GM18909 (cell line): ENCODE data around the gene AIFM1.
"Not testable (repeated sequence)": the region's sequence is repeated elsewhere in the genome, so short reads cannot be mapped to it uniquely, and the experiment has no call there.

ENCODE experiments used
- ATAC-seq: cut with Tn5 transposase; IDR thresholded peaks from one replicate; pipeline ENCODE4 v1.9.1; 2021; ENCODE audit warnings: mild to moderate bottlenecking; ENCODE audit not compliant: unreplicated experiment, poor library complexity

AIFM1 gene

DNA sequence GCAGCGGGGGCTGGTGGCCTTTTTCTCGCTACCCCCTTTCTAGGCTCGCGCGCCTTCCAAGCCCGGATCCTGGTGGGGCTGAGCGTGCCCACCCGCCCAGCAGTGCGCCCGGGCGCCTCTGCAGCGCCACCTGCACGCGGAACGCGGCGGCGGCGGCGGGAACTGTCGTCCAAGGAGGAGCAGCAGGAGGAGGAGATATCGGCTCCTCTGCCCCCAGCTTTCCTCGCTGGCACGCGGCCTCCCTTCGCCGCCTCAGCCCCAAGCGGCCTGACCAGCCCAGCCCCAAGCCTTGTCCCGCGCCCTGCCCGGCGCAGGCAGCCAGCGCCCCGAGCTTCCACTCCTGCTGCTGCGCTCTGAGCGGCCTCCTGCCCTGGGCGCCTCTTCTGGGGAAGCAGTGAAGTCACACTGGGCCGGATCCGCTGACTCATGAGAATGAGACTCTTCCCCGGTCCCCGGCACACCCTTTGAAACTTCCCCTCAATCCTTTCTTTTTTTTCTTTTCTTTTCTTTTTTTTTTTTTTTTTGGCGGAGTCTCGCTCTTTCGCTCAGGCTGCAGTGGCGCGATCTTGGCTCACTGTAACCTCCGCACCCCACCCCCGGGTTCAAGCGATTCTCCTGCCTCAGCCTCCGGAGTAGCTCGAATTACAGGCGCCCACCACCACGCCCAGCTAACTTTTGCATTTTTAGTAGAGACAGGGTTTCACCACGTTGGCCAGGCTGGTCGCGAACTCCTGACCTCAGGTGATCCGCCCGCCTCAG, 44.7 kb downstream of the AIFM1 start:
- peak; percentile 66 for ATAC-seq

DNA sequence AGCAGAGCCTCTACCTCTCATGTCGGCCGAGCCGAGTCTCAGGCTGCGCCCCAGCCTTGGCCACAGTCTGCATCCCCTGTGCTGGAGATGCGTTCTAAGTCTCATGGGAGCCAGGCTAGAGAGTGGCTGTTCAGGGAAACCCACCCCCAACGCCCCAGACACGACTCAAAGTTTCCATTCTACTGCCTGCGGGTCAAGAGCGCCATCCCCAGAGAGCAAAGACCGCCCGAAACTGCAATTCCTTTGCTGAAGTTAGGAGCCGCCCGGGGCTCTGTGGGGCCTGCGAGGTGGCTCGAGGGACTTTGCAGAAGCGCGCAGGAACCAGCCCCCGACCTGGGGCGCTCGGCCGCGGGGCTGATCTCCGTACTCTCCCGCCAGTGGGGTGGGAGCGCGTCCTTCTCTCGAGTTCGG, 45.3 kb downstream of the AIFM1 start:
- ATAC-seq = peak; percentile 37

DNA sequence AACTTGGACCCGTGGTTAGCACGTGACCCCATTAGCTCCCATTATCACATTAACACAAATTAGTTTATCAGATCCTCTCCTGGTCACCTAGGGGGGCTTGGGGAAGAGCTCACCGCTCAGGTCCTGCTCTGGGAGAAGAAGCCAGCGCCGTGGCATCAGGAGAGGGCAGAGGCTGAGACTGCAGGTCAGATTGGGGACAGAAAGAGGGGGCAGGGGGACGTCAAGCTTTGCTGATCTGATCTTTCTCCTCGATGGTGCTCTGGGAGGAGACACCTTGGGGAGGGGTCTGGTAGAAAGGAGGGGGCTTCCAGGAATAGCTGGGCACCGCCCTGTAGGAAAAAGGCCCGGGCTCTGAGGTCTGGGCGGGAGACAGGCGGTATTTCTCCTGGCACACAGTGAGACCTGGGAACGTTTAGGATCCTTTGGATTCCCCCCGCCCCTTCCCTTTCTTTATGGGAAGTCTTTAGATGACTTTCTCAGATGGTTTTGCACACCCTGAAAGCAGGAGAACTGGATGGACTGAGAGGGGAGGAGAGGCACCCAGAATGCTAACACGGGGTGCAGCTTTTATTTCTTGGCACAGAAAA, 46.2 kb downstream of the AIFM1 start:
- ATAC-seq = no peak

DNA sequence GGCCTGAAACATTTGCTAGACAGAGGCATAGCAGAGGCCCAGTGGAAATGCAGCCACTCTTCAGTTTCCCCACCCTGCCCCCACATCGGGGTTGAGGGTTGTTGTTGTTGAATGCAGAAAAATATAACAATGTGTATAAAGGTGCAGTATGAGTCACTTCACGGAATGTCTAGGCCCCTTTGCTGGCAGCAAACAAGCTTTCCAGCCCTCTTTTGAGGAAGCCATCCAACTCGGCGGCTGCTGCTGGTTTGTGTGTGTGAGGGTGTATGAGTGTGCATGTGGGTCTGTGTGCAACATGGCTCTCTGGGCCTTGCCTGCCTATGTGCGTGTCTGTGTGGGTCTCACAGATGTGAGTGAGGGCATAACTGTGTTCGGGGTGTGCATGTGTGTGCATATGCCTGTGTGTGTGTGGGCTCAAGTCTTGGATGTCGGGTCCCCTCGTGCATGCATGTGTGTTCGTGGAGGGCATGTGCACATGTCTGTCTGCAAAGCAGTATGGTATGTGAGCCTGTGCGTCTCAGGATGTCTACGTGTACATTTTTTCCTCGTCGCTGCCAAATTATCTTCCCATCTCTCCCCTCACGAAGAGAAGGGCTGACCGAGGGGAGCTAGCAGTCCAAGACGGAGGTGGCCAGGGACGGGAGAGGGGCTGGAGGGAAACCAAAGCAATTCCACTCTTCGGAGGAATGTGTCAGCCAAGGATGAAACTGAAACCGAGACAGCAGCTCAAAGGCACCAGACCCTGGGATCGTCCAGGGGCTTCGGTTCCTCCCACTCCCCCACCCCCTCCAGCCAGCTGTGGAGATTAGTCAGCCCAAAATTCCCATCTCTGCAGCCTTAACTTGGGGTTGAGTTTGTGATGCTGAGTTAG, 47.0 kb downstream of the AIFM1 start:
- ATAC-seq = no peak

DNA sequence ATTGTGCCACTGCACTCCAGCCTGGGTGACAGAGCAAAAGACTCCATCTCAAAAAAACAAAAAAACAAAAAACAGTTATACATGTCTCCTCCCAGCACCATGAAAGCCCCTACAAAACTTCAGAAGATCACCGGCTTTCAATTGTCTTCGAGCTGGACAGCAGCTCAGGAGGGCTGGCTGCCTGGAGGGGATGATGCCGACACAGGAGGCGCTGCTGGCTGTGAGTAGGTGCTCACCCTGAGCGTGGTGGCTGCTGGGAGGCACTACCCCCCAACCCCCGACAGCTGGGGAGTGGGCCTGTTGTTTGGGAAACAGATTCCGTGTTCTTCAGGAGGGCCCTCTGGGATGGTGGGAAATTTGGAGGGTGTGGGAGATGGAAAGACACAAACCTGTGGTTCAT, 48.5 kb downstream of the AIFM1 start:
- no peak for ATAC-seq

DNA sequence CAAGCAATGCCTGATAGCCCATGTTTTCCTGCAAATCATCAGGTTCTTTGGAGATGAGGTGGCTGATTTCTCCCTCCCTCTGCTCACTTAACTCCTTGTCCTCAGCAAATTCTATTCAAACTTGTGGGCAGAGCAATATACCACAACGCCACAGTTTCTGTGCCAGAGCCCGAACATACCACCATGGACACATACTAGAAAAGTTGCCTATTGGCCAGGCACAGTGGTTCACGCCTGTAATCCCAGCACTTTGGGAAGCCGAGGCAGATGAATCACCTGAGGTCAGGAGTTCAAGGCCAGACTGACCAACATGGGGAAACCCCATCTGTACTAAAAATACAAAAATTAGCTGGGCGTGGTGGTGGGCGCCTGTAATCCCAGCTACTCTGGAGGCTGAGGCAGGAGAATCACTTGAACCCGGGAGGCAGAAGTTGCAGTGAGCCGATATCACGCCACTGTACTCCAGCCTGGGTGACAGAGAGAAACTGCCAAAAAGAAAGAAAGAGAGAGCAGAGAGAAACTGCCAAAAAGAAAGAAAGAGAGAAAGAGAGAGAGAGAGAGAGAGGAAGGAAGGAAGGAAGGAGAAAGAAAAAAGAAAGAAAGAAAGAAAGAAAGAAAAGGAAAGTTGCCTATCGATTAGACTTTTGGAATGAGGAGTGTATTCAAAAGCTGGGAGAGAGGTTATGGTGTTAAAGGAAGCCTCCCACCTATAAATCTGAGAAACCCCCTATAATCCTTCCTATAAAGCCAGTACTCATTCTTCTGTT, 50.3 kb downstream of the AIFM1 start:
- ATAC-seq = not testable (repeated sequence)

DNA sequence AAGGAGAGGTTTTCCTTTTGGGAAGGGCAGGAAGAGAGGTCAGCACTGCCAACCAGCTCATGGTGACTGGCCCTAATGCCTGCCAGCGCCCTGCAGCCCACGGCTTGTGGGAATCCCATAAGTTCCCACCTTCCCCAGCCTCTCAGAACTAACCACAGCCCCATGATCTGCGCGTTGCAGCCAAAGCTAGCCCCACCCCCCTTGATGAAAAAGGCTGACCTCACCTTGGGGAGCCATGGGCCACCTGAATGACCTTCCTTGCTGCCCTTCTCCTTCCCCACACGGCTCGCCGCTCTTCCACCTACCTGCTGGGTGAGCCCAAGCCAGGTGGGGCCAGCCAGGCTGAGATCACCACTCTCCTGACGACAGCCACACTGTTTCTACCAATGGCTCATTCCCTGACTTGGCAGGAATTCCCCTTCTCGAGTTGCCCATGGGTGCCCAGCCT, 51.5 kb downstream of the AIFM1 start:
- ATAC-seq = no peak

DNA sequence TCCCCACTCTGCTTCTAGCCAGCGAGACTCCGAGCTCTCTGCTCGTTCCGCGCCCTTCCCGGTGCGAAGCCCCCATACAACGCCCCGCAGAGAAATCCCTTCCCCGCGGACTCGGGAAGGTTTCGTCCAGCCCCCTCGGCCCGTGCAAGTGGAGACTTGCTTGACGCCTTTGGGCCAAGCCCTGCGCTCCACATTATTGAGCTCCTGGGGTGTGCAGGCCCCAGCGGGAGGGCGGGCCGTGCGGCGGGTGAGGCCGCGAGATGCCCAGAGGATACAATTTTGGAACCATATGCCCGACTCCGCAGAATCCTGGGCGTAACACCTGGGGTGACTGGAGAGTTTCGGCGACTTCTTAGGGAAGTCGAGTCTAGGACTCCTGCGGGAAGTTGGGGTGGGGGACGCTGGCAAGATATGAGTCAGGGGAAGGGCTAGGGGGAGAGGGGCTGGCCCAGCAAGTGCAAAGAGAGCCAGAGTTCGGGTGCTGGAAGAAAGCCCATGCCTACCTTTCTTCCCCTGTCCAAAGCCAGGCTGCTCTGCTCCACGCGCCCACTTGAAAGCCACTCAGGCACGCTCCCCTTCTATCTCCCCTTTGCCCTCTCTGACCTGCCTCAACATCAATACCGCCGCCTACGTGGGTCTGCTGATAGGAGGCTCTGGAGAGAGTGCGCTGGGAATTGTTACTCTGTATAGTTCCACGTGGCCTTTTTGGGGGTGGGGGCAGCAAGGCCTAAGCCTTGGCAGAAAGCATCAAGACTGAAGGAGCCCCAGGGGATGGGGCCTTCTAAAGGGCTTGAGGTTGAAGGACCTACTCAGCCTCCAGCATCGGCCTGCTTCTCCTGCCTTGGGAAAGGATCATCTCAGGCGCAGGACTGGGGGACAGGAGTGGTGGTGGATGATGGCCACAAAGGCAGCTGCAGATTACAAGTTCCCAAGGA, 54.2 kb downstream of the AIFM1 start:
- ATAC-seq = no peak

DNA sequence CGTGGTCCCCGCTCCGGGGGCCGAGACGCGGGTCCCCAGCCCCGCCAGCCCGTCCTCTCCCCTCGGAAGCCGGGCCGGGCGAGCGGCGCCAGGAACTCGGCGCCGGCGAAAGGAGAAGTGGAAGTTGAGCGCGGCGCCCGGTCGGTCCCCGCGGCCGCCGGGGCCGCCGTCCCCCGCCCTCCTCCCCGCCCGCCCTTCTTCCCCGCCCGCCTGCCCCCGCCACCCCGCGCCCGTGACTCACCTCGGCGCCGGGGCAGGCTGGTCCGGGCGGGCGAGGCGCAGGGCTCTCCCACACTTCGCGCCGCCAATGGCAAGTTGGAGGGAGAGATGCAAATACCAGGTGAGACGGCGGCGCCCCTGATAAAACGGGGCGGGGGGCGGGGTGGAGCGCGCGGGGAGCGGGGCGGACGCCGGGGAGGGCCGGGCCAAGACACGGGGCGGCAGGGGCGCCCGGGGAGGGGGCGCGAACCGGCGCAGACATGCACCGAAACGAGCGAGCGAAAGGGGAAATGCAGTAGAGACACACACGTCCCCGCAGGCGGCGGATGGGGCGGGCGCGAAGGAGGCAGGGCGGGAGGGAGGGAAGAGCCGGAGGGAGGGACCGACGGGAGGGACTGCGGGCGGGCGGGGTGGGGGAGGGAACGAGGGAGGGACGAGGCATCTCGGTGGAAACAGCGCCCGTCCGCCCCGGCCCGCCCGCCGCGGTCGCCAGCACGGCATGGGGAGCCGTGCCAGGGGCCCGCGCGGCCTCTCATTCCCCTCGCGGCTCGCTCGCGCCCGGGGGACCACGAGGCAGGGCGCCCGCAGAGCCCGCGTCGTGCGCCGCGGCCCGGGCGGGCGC, 55.0 kb downstream of the AIFM1 start, which contains the start of gene ELF4:
ELF4 (minus strand) TSS at position 119 of the 841 bp plus-strand sequence. CDS start 29,167 bp downstream, outside the sequence.
- ATAC-seq = peak; percentile 29

DNA sequence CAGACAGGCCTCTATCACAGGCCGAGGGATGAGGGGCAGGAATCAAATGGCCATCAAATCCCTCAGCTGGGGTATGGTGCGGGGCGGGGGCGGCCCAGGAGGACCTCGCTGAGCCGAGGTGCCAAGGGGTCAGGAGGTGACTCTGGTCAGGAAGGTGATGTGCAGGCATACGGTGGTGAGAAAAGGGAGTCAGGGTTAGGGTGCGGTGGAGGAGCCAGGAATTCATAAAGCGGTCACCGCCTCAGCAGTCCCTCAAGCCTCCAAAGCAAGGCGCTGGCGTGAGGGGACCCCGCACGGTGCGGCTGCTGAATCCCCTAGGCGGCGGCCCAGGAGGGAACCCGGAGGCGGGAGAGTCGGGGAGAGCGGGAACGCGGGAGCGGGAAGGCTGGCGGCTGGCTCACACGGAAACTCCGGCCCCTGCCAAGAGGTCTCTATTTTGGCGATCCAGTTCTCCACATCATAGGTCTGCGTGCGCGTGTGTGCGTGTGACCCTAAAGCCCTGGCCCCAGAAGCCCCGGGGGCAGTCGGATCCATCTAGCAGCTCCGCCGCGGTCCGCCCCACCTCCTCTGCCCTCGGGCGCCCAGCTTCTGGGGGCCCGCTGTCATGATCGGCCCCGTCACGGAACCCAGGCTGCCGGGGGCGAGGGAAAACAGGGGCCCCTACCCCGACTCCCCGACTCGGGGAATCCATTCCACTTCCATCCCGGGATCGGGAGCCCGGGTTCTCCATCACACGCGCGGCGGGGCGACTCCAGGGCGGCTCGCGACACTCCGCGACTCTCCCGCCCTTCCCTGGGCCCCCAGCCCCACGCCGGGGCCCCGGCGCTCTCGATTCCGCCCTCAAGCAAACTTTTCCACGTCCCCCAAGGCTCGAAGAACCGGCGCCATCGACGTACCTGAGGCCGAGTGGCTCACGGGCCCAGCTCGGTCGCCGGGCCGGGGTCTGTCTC, 55.9 kb downstream of the AIFM1 start:
- no peak for ATAC-seq

DNA sequence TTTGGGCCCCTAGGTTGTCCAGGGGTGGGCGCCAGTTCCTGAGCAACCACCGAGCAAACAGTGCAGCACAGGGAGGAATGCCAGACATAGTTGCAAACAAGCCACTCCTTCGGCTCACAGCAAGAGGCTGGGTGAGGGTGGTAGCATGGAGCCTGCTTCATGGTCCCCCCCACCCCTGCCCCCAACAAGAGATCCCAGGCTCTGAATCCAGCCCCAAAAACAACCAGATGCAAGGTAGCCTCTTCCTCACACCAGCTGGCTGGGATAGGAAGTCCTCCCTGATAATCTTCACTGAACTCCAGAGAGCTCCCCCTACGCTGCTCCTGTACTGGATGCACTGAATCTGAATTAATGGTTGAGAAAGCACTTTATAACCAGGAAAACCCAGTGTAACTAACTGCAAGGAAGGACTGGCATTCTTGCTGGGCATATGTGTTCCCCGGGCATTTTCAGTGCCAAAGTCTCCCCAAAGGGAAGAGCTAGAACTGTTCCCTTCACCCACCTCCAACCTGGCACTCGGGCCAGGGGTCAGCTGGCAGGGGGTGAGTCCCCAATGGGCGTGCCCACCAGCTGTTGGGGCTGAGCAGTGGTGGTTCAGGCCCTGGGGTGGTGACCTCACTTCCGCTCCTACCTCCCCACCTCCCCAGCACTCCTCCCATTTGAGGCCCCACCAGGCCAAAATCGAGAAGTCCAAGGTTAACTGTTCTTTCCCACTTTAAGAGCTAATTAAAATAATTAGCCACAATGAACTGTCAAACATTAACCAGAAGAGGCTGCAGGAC, 56.8 kb downstream of the AIFM1 start:
- peak; percentile 79 for ATAC-seq

DNA sequence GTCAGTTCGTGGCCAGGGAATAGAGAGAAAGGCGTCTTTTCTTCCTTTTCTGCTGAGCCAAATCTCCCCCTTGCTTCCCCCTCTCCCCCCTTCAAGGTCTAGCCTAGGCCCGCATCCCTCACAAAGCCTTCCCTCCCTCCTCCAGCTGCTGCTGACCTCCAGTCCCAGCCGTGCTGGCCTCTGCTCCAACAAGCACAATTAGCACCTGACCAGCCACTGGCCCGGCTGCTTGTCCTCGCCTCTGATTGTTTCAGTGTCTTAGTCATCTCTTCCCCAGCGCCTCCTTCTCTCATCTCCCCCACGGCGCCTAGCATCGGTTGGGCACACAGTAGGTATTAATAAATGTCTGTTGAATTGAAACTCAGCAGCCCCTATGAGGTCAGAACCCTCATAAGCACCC, 59.6 kb downstream of the AIFM1 start:
- ATAC-seq = no peak

DNA sequence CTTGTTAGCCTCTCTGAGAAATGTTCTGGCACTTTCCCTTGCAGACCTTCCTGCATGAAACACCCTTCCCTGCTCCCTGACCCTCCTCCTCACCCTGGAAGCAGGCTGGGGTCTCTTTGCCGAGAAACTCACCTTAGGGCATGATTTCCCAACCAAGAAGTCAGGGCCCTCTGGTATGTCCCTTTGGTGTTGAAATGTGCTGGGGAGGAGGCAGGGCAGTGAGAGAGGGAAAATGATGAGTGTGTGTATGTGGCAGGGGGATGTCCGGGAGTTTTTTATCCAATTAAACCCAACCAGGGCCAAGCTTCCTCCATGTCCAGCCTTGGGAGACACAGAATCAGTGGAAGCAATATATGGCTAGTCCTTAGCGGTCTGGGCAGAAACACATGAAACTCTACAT, 60.4 kb downstream of the AIFM1 start:
- no peak for ATAC-seq

DNA sequence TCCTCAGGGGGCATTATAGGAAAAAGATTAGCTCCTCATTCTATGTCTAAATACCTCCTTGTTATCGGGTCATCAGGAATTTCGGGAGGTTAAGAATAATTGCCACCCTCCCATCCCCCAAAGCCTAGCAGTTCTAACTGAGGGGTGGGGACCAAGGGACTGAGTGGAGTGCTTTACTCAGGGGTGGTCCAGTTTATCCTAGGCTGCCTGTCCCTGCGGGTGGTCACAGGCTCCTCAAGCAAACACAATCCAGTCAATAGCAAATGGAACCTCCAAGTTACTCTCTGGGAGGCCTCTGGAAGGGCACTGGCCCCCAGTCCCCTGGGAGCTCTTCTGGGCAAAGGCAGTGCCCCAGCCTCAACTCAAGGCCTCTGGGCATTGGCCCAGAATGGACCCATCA, 62.0 kb downstream of the AIFM1 start:
- ATAC-seq = no peak

DNA sequence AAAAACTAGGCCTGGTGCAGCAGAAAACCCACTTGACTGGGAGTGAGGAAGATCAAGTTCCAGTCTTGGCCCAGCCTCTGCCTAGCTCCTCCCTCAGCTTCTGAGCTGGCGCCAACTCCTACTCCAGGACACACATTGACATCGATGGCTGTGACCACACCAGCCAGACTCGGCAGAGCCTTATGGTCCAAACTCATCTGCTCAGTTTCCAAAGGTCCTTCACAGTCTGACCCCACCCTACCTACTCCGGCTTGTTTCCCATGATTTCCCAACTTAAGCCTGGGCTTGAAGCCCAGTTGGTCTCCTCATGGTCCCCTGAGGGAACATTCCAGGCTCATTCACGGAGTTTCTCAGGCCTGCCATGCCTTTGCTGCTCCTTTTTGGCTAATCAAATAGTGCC, 65.5 kb downstream of the AIFM1 start:
- no peak for ATAC-seq

DNA sequence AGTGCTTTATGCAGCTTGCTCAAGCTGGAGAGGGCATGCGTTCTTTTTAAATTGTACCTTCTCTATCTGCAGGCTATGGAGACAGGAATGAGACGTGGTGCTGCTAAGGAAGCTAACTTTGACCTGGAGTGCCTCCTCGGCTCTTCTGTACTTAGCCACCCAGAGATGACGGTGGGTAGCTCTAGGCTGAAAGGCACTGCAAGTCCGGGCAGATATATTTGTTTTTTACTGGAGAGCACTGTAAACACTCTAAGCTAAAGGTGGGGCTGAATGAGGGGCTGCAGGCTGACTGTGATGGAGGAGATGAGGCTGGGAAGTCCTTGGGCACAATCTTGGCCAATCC, 67.5 kb downstream of the AIFM1 start:
- no peak for ATAC-seq
